ENCODE data around the gene CYTL1. TPM values are rescaled to one million over a fixed set of nuclear protein-coding genes. Genes with fewer than 3 reads are reported as not detected.

CYTL1 gene
- total and polyA plus RNA-seq, 9 of the 15 experiments (the other 6 are each of a cell fraction or from before 2014, with no cell fraction given), result not detected

DNA sequence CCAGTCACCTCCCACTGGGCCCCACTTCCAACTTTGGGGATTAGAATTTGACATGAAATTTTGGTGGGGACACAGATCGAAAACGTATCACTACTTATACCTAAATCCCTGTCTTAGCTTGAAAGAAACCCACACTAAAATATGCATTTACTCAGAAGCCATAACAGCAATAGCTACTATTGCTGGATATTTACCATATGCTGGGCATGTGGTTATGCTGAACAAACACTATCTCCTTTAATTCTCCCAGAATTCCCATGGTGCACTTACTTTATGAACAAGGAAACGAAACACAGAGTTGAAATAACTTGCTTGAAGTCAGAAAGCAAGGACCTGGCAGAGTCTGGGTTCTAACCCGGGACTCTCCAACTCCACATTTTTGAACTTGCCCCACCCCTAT, 39.3 kb downstream of the CYTL1 start:
- in situ Hi-C loops (cut with MboI), result no loop called here
- TF ChIP-seq CREB1 (IDR thresholded peaks at IDR 0.05) (no peak), CREB1 (CRISPR knock-in tag; IDR thresholded peaks at IDR 0.05) (no peak), CHD4 (IDR thresholded peaks at IDR 0.05; ENCODE audit: insufficient read depth, insufficient replicate concordance, low read depth, low read length, poor library complexity, severe bottlenecking) (no peak), ARHGAP35 (IDR thresholded peaks at IDR 0.05; ENCODE audit: partially characterized antibody) (no peak), ZSCAN29 (IDR thresholded peaks at IDR 0.05) (no peak), ZNF445 (CRISPR knock-in tag; IDR thresholded peaks at IDR 0.05; ENCODE audit: low read depth) (no peak)
- TF ChIP-seq, protein P1, sequence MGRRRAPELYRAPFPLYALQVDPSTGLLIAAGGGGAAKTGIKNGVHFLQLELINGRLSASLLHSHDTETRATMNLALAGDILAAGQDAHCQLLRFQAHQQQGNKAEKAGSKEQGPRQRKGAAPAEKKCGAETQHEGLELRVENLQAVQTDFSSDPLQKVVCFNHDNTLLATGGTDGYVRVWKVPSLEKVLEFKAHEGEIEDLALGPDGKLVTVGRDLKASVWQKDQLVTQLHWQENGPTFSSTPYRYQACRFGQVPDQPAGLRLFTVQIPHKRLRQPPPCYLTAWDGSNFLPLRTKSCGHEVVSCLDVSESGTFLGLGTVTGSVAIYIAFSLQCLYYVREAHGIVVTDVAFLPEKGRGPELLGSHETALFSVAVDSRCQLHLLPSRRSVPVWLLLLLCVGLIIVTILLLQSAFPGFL (CRISPR knock-in tag; IDR thresholded peaks at IDR 0.05), result no peak
- H3K27ac ChIP-seq (ENCODE audit: extremely low read depth, low read depth, low read length), result no peak overlapping the region
- 0 out of 2 replicates have a peak, but pooled peaks cover 3% of the 10 kb centered on the region for H3K9me3 ChIP-seq (replicated peaks; ENCODE audit: control insufficient read depth, insufficient read depth, low read depth, low read length)
- BruUV-seq (replicated peaks), result no TSS peak
- no peaks in the 10 kb centered on the region for H3K36me3 ChIP-seq (ENCODE audit: control insufficient read depth, insufficient read depth, low read length)
- peaks cover 2 to 31% of the 10 kb centered on the region in 2 experiments; a peak in 4 of 5 replicates for H3K27me3 ChIP-seq (ENCODE audit: control insufficient read depth in 2 of 2, insufficient read depth in 2 of 2, low read length in 2 of 2)
- no peak overlapping the region for H3K4me3 ChIP-seq
- no peak for ATAC-seq
- H3K4me2 ChIP-seq (ENCODE audit: insufficient read depth, low read length), result no peak overlapping the region
- H4K20me1 ChIP-seq (replicated peaks; ENCODE audit: control insufficient read depth, insufficient read depth, low read length), result no peaks in the 10 kb centered on the region
- no peak overlapping the region for H3K9ac ChIP-seq (ENCODE audit: insufficient read depth in 1 of 2, low read depth in 2 of 2, low read length in 2 of 2)
- ChIA-PET CTCF (ENCODE audit: low intra/inter-chr PET ratio) (no interaction called here), POLR2A (interaction anchor here (0.9 kb wide), 1 partner anchor 12 kb away, joined by 4 read pairs; no protein-coding TSS in a partner anchor)
- intact Hi-C loops (cut with micrococcal nuclease), result no loop called here
- H3K4me1 ChIP-seq (replicated peaks in 1 of 2; ENCODE audit: control insufficient read depth in 2 of 2, insufficient read depth in 2 of 2, low read length in 2 of 2), result no peaks in the 10 kb centered on the region
- FAIRE-seq, result no peak
- WGBS (ENCODE audit: insufficient coverage, low coverage, missing lambda C conversion rate), result 0% methylated on average over 4 of the region's 4 CpGs
- H2AFZ ChIP-seq (ENCODE audit: low read depth, low read length), result no peak overlapping the region
- H3K9me1 ChIP-seq (ENCODE audit: control insufficient read depth, insufficient read depth, low read length), result no peaks in the 10 kb centered on the region
- no peak for DNase-seq (ENCODE audit: extremely low read depth in 1 of 4, low spot score in 3 of 4)
- H3K79me2 ChIP-seq (ENCODE audit: control insufficient read depth, insufficient read depth, low read length), result no peaks in the 10 kb centered on the region
